WTC11 (cell line): ENCODE data around the gene MRAS. TPM values are rescaled to one million over a fixed set of nuclear protein-coding genes. Genes with fewer than 3 reads are reported as not detected.

ENCODE experiments used
- ATAC-seq: fragments of 200-7000 bp; cut with Tn5 transposase; 2 replicates; pipeline ENCODE4 v1.10.0; 2021; ENCODE audit warnings: mild to moderate bottlenecking, moderate library complexity
- CTCF ChIA-PET: fragments of 300-600 bp; sonication (Branson Sonifier 250); formaldehyde crosslinking; loops from one replicate; lab custom pipeline; 2021; ENCODE audit warnings: antibody characterized with exemption; lab: Charles Lee
- POLR2A ChIA-PET: fragments of 350-600 bp; sonication (Branson Sonifier 250); formaldehyde crosslinking; loops from one replicate; lab custom pipeline; 2021; ENCODE audit warnings: antibody characterized with exemption; lab: Charles Lee
- DNase-seq: peaks from one replicate; pipeline ENCODE4 v3.0.0; 2021; ENCODE audit warnings: low spot score
- H3K27ac Mint-ChIP-seq: 2 replicates; pipeline ENCODE4 v1.8.0; 2021; ENCODE audit warnings: mixed read lengths
- H3K27me3 Mint-ChIP-seq: 2 replicates; pipeline ENCODE4 v1.8.0; 2021; ENCODE audit warnings: low read depth, mild to moderate bottlenecking, moderate library complexity, mixed read lengths
- H3K36me3 Mint-ChIP-seq: 2 replicates; pipeline ENCODE4 v1.8.0; 2021; ENCODE audit warnings: mixed read lengths
- H3K4me1 Mint-ChIP-seq: 2 replicates; pipeline ENCODE4 v1.8.0; 2022; ENCODE audit warnings: mixed read lengths
- H3K4me3 Mint-ChIP-seq: 2 replicates; pipeline ENCODE4 v1.8.0; 2021; ENCODE audit warnings: mild to moderate bottlenecking, moderate library complexity, mixed read lengths
- H3K9me3 Mint-ChIP-seq: 2 replicates; pipeline ENCODE4 v1.8.0; 2021; ENCODE audit warnings: mixed read lengths
- CREB1 ChIP-seq: sonication (generic); formaldehyde crosslinking; IDR thresholded peaks from 2 replicates; pipeline ENCODE4 v1.8.0; 2023; ENCODE audit warnings: mild to moderate bottlenecking, missing genetic modification reagents
- CREM ChIP-seq: sonication (generic); formaldehyde crosslinking; IDR thresholded peaks from 2 replicates; pipeline ENCODE4 v1.8.1; 2022; ENCODE audit warnings: mild to moderate bottlenecking, missing genetic modification reagents, moderate library complexity
- HMGA2 ChIP-seq: fragments of 250-450 bp; sonication (Bioruptor Pico); IDR thresholded peaks from 2 replicates; pipeline ENCODE4 v1.4.0; 2021; ENCODE audit warnings: mild to moderate bottlenecking, moderate library complexity
- MYBL2 ChIP-seq: sonication (generic); formaldehyde crosslinking; IDR thresholded peaks from 2 replicates; pipeline ENCODE4 v1.8.1; 2023; ENCODE audit warnings: mild to moderate bottlenecking, moderate library complexity, missing genetic modification reagents
- NFATC4 ChIP-seq: fragments of 250-450 bp; sonication (Bioruptor Pico); IDR thresholded peaks from 2 replicates; pipeline ENCODE4 v1.9.0; 2021; ENCODE audit warnings: mild to moderate bottlenecking
- NFYB ChIP-seq: sonication (generic); formaldehyde crosslinking; conservative IDR thresholded peaks from 2 replicates; pipeline ENCODE4 v1.8.0; 2022; ENCODE audit warnings: low read depth, missing genetic modification reagents
- PRRX2 ChIP-seq: fragments of 250-450 bp; sonication (Bioruptor Pico); IDR thresholded peaks from 2 replicates; pipeline ENCODE4 v1.8.0; 2021; ENCODE audit warnings: mild to moderate bottlenecking
- RORB ChIP-seq: fragments of 250-450 bp; sonication (Bioruptor Pico); IDR thresholded peaks from 2 replicates; pipeline ENCODE4 v1.9.0; 2021; ENCODE audit warnings: mild to moderate bottlenecking
- SMAD3 ChIP-seq: sonication (generic); formaldehyde crosslinking; IDR thresholded peaks from 2 replicates; pipeline ENCODE4 v1.8.0; 2022; ENCODE audit warnings: missing genetic modification reagents, mild to moderate bottlenecking, borderline replicate concordance
- TEAD1 ChIP-seq: sonication (generic); formaldehyde crosslinking; IDR thresholded peaks from 2 replicates; pipeline ENCODE4 v1.8.0; 2022; ENCODE audit warnings: mild to moderate bottlenecking, missing genetic modification reagents
- ZBTB21 ChIP-seq: sonication (generic); formaldehyde crosslinking; IDR thresholded peaks from 2 replicates; pipeline ENCODE4 v1.8.1; 2023; ENCODE audit warnings: mild to moderate bottlenecking, missing genetic modification reagents, borderline replicate concordance
- ZNF138 ChIP-seq: sonication (generic); formaldehyde crosslinking; conservative IDR thresholded peaks from 2 replicates; pipeline ENCODE4 v1.8.1; 2022; ENCODE audit warnings: mild to moderate bottlenecking, moderate library complexity, missing genetic modification reagents
- ZNF232 ChIP-seq: sonication (generic); formaldehyde crosslinking; IDR thresholded peaks from 2 replicates; pipeline ENCODE4 v1.8.0; 2022; ENCODE audit warnings: mild to moderate bottlenecking, missing genetic modification reagents
- ZNF263 ChIP-seq: sonication (generic); formaldehyde crosslinking; IDR thresholded peaks from 2 replicates; pipeline ENCODE4 v1.8.1; 2022; ENCODE audit warnings: low read depth, mild to moderate bottlenecking, moderate library complexity, missing genetic modification reagents
- ZNF671 ChIP-seq: fragments of 250-450 bp; sonication (Bioruptor Pico); IDR thresholded peaks from 2 replicates; pipeline ENCODE4 v1.8.0; 2021; ENCODE audit warnings: mild to moderate bottlenecking
- total RNA-seq: library from RNA; stranded (reverse); gene quantifications from 3 replicates; pipeline ENCODE4 v1.2.3, GENCODE V29; 2021
- TF ChIP-seq, protein P1 (sequence below): sonication (generic); formaldehyde crosslinking; IDR thresholded peaks from 2 replicates; pipeline ENCODE4 v1.8.1; 2023; ENCODE audit warnings: mild to moderate bottlenecking, missing genetic modification reagents
- TF ChIP-seq, protein P2 (sequence below): sonication (generic); formaldehyde crosslinking; IDR thresholded peaks from 2 replicates; pipeline ENCODE4 v1.8.0; 2022; ENCODE audit warnings: mild to moderate bottlenecking, missing genetic modification reagents
- TF ChIP-seq, protein P3 (sequence below): sonication (generic); formaldehyde crosslinking; IDR thresholded peaks from 2 replicates; pipeline ENCODE4 v1.8.1; 2022; ENCODE audit warnings: low read depth, mild to moderate bottlenecking, moderate library complexity, missing genetic modification reagents, borderline replicate concordance
- TF ChIP-seq, protein P4 (sequence below): sonication (generic); formaldehyde crosslinking; conservative IDR thresholded peaks from 2 replicates; pipeline ENCODE4 v1.8.1; 2022; ENCODE audit warnings: mild to moderate bottlenecking, missing genetic modification reagents
- TF ChIP-seq, protein P5 (sequence below): fragments of 250-450 bp; sonication (Bioruptor Pico); IDR thresholded peaks from 2 replicates; pipeline ENCODE4 v1.9.0; 2021; ENCODE audit warnings: mild to moderate bottlenecking
- TF ChIP-seq, protein P6 (sequence below): sonication (generic); formaldehyde crosslinking; IDR thresholded peaks from 2 replicates; pipeline ENCODE4 v1.8.0; 2023; ENCODE audit warnings: missing genetic modification reagents
- TF ChIP-seq, protein P7 (sequence below): fragments of 250-450 bp; sonication (Bioruptor Pico); conservative IDR thresholded peaks from 2 replicates; pipeline ENCODE4 v1.9.0; 2021; ENCODE audit warnings: mild to moderate bottlenecking

The MRAS gene
- total RNA-seq, 1 experiment from 2014 or later: 14.8 TPM

DNA sequence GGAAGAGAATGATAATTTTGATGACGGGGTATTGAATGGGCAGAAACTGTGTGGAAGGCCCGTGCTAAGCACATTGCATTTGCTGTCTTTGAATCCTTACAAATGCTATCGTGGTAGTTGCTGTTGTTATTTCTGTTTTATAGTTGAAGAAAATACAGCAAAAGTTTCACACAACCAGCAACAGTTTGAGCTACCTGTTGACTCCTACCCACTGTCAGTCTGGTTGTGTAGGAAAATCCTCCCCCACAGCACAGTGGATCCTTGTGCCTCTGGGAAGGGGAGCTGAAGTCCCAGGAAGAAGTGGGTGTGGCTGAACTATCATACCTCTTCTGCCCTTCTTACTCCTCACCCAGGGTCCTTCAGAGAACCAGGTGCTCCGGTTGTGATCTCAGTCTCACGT, 29.4 kb downstream of the MRAS start:
- DNase-seq (no peak), ATAC-seq (no peak)
- Mint-ChIP-seq H3K36me3 (peaks cover 7% of the 10 kb centered on the region; the same call in 1 of the 2 replicates), H3K4me3 (no peak overlapping the region), H3K27ac (no peak overlapping the region), H3K27me3 (no peaks in the 10 kb centered on the region)
- CTCF ChIA-PET: no interaction called here
- no peak for TF ChIP-seq RORB (CRISPR knock-in tag)
- TF ChIP-seq, protein P1, sequence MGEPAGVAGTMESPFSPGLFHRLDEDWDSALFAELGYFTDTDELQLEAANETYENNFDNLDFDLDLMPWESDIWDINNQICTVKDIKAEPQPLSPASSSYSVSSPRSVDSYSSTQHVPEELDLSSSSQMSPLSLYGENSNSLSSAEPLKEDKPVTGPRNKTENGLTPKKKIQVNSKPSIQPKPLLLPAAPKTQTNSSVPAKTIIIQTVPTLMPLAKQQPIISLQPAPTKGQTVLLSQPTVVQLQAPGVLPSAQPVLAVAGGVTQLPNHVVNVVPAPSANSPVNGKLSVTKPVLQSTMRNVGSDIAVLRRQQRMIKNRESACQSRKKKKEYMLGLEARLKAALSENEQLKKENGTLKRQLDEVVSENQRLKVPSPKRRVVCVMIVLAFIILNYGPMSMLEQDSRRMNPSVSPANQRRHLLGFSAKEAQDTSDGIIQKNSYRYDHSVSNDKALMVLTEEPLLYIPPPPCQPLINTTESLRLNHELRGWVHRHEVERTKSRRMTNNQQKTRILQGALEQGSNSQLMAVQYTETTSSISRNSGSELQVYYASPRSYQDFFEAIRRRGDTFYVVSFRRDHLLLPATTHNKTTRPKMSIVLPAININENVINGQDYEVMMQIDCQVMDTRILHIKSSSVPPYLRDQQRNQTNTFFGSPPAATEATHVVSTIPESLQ: no peak
- no peak for TF ChIP-seq ZBTB21
- no peak for TF ChIP-seq SMAD3 (CRISPR knock-in tag)
- TF ChIP-seq, protein P2, sequence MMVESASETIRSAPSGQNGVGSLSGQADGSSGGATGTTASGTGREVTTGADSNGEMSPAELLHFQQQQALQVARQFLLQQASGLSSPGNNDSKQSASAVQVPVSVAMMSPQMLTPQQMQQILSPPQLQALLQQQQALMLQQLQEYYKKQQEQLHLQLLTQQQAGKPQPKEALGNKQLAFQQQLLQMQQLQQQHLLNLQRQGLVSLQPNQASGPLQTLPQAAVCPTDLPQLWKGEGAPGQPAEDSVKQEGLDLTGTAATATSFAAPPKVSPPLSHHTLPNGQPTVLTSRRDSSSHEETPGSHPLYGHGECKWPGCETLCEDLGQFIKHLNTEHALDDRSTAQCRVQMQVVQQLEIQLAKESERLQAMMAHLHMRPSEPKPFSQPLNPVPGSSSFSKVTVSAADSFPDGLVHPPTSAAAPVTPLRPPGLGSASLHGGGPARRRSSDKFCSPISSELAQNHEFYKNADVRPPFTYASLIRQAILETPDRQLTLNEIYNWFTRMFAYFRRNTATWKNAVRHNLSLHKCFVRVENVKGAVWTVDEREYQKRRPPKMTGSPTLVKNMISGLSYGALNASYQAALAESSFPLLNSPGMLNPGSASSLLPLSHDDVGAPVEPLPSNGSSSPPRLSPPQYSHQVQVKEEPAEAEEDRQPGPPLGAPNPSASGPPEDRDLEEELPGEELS (CRISPR knock-in tag): no peak
- TF ChIP-seq, protein P3, sequence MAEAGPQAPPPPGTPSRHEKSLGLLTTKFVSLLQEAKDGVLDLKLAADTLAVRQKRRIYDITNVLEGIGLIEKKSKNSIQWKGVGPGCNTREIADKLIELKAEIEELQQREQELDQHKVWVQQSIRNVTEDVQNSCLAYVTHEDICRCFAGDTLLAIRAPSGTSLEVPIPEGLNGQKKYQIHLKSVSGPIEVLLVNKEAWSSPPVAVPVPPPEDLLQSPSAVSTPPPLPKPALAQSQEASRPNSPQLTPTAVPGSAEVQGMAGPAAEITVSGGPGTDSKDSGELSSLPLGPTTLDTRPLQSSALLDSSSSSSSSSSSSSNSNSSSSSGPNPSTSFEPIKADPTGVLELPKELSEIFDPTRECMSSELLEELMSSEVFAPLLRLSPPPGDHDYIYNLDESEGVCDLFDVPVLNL: no peak
- no peak for TF ChIP-seq ZNF232 (CRISPR knock-in tag)
- no peak for TF ChIP-seq NFATC4 (CRISPR knock-in tag)
- TF ChIP-seq, protein P4, sequence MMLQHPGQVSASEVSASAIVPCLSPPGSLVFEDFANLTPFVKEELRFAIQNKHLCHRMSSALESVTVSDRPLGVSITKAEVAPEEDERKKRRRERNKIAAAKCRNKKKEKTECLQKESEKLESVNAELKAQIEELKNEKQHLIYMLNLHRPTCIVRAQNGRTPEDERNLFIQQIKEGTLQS (CRISPR knock-in tag): no peak
- no peak for TF ChIP-seq MYBL2 (CRISPR knock-in tag)
- TF ChIP-seq, protein P5, sequence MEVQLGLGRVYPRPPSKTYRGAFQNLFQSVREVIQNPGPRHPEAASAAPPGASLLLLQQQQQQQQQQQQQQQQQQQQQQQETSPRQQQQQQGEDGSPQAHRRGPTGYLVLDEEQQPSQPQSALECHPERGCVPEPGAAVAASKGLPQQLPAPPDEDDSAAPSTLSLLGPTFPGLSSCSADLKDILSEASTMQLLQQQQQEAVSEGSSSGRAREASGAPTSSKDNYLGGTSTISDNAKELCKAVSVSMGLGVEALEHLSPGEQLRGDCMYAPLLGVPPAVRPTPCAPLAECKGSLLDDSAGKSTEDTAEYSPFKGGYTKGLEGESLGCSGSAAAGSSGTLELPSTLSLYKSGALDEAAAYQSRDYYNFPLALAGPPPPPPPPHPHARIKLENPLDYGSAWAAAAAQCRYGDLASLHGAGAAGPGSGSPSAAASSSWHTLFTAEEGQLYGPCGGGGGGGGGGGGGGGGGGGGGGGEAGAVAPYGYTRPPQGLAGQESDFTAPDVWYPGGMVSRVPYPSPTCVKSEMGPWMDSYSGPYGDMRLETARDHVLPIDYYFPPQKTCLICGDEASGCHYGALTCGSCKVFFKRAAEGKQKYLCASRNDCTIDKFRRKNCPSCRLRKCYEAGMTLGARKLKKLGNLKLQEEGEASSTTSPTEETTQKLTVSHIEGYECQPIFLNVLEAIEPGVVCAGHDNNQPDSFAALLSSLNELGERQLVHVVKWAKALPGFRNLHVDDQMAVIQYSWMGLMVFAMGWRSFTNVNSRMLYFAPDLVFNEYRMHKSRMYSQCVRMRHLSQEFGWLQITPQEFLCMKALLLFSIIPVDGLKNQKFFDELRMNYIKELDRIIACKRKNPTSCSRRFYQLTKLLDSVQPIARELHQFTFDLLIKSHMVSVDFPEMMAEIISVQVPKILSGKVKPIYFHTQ (CRISPR knock-in tag): no peak
- TF ChIP-seq PRRX2: no peak
- no peak for TF ChIP-seq CREB1 (CRISPR knock-in tag)
- TF ChIP-seq ZNF671 (CRISPR knock-in tag): no peak
- no peak for TF ChIP-seq CREM
- no peak for TF ChIP-seq ZNF138 (CRISPR knock-in tag)
- TF ChIP-seq, protein P6, sequence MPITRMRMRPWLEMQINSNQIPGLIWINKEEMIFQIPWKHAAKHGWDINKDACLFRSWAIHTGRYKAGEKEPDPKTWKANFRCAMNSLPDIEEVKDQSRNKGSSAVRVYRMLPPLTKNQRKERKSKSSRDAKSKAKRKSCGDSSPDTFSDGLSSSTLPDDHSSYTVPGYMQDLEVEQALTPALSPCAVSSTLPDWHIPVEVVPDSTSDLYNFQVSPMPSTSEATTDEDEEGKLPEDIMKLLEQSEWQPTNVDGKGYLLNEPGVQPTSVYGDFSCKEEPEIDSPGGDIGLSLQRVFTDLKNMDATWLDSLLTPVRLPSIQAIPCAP (CRISPR knock-in tag): no peak
- TF ChIP-seq, all 79 proteins: peak for 0
- POLR2A ChIA-PET: no interaction called here
- no peaks in the 10 kb centered on the region for H3K9me3 Mint-ChIP-seq
- peaks cover 11% of the 10 kb centered on the region for H3K4me1 Mint-ChIP-seq

DNA sequence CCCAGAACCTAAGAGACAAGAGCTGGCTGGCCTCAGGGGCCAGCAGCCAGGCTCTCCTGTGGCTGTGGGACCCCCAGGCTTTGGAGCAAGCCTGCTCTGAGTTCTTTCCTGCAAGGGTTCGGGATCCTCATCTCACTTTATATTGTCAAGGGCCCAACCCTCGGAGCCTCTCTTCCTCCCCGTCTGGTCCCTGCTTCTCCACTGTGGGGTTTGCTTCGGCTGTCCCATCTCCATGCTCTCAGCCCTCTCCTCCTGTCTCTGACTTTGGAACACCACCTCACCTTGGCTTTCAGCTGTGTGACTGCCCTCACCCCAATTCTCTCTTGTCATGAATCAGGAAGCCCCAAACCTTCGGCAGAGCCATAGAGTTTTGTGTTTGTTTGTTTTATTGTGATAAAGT, 30.0 kb downstream of the MRAS start:
- peaks cover 7% of the 10 kb centered on the region; the same call in 1 of the 2 replicates for H3K36me3 Mint-ChIP-seq
- no peaks in the 10 kb centered on the region for H3K9me3 Mint-ChIP-seq
- TF ChIP-seq NFYB (no peak), ZNF263 (no peak), CREM (no peak), HMGA2 (CRISPR knock-in tag) (no peak), TEAD1 (CRISPR knock-in tag) (no peak)
- TF ChIP-seq, protein P3: no peak
- TF ChIP-seq, protein P7, sequence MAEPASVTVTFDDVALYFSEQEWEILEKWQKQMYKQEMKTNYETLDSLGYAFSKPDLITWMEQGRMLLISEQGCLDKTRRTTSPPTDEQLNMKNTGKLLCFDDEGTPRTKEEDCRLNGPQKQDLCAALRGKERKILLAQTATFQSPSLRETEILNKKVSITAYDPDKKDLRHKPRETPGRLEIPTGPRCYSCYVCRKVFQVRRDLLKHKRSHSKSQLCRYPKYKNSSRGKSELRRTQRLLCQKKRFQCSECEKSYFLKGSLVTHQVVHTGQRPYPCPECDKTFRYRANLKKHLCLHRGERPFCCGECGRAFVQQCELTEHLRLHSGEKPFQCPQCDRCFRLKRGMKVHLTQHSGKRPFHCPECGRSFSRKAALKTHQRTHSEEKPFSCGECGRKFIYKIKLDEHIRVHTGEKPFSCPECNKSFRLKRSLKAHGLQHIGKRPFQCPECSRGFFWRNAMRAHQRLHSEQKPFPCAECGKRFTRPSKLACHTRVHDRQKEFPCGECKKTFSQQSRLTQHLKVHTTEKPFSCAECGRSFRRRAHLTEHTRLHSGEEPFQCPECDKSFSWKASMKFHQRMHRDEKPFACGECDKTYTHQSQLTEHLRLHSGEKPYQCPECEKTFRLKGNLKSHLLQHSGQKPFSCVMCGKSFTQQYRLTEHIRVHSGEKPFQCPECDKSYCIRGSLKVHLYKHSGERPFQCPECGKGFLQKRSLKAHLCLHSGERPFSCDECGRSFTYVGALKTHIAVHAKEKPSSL (CRISPR knock-in tag): no peak

More for the DNA sequence above, 30.0 kb downstream of the MRAS start:
- Mint-ChIP-seq H3K4me3 (no peak overlapping the region), H3K27ac (no peak overlapping the region), H3K27me3 (no peaks in the 10 kb centered on the region), H3K4me1 (peaks cover 8% of the 10 kb centered on the region)
- ChIA-PET CTCF (no interaction called here), POLR2A (no interaction called here)
- ATAC-seq (no peak), DNase-seq (no peak)
